Stimulated activated CD8-positive, alpha-beta memory T cell treated with anti-CD3 and anti-CD28 coated beads, Interleukin-12 subunit alpha, Interleukin-12 subunit beta, amount 100 ng/mL, for 24 hours (primary cell): ENCODE measurements around the gene PTPRN2.

Experiments used
- DNase-seq: peaks from one replicate; pipeline ENCODE4 v3.0.0-alpha.2; 2020; ENCODE audit errors: extremely low read depth

Gene PTPRN2

DNA sequence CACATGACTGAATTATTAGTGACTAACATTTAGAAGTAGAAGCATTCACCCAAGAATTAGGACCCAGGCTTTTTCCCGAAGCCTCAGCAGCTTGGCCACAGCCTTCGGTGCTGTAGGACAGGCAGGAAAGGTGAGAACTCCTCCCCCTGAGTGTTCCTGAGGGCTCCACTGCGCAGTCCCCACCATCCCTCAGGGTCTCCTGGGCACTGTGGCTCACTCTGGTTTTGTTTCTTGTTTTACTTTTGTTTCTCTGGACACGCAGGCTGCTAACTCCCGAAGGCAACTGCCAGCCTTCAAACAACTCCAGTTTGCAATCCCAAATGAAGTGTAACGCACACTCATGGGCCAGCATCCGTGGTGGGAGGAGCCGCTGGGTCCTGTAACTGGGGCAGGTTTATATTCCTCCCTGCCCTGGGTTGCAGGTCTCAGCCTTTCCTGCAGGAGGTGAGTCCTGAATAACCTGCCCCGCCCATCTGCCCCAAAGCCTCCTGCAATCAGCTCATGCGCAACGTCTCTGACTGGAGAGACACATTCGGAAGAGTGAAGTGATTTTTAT, 492.9 kb downstream of the PTPRN2 start:
- DNase-seq, result no peak

DNA sequence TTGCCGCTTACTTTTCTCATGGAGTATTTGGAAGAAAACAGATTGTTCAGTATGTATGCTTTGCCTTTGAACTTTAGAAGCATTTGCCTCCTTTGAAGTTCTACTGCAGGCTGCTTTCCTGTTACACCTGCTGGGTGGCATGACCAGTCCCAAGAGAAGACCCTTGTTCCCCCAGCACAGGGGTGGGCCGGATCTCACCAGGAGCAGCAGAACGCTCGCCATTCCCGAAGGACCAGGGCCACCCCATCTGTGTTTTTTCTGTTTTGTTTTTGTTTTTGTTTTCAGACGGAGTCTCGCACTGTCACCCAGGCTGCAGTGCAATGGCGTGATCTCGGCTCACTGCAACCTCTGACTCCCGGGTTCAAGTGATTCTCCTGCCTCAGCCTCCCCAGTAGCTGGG, 493.6 kb downstream of the PTPRN2 start:
- no peak for DNase-seq

DNA sequence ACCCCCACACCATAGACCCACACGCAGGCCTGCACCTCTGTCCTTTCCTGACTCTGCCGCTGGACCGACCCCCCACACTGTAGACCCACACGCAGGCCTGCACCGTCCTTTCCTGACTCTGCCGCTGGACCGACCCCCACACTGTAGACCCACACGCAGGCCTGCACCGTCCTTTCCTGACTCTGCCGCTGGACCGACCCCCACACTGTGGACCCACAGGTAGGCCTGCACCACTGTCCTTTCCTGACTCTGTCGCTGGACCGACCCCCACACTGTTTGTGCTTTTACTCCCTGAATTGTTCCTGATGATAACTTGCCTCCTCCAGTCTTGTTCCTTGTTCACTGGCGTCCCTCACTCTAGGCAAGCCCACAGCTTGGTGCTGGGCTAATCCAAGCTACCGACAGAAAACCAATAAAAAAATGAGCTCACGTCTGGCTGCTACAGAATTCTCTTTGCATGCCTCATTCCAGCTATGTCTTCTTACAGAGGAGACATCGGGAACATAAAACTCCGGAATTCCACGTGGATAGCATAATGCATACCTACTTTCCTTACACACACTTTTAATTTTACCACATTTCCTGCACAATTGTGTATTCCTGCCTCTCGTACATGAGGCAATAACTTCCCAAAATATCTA, 494.3 kb downstream of the PTPRN2 start:
- DNase-seq, result no peak

DNA sequence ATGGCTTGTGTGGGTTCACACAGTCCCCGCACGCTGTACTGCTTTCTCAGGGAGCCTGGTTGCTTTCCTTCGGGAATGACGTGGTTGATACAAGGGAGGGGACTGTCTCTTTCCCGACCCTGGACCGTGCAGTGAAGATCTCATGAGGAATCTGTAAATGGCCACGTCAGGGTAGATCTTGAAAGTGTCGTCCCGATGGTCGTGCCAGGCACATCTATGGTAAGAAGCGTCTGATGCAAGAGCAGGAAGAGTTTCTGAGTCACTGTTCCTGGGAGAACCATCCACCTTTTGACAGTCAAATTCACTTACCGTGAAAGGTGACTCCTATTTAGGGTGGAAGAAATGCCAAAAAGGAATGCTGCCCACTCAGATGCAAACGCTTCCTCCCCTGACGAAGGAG, 500.4 kb downstream of the PTPRN2 start:
- no peak for DNase-seq

DNA sequence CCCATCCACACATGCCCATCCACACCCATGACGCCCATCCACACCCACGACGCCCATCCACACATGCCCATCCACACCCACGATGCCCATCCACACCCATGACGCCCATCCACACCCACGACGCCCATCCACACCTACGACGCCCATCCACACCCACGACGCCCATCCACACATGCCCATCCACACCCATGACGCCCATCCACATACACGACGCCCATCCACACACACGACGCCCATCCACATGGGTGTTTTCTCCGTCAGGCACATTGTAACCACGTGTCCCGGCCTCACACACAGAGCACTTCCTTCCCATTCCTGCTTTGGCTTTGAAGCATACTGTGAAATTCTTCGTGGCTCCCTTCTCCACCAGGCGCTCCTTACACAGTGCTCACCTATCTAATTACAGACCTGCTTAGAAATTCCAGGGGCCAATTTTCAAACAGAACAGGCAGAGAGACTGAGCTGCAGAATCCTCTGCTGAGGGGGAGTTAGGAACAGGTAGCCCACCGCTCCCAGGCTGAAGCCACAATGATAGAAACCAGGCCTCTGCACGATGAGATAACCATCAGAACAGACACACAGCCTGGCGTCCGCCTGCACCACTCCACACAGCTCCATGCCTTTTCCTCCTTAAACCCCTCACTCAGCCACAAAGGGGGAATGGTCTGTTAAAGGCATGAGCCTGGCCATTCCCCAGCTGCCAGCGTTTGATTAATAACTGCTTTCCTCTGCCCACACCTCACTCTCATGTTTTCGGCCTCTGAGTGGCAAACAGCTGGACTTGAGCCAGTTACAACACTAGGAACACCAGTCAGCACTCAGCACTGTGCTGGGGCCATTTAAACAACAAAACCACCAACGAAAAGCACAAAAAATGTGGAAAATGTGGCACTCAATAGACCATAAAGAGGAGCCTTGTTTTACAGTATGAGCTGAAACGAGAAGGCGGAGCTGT, 501.6 kb downstream of the PTPRN2 start:
- DNase-seq, result no peak

DNA sequence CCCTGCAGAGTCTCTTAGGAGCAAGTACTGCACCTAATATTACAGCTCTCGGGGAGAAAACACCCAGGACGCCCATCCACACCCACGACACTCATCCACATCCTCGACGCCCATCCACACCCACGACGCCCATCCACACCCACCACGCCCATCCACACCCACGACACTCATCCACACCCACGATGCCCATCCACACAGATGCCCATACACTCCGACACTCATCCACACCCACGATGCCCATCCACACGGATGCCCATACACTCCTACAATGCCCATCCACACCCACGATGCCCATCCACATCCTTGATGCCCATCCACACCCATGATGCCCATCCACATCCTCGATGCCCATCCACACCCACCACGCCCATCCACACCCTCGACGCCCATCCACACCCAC, 503.1 kb downstream of the PTPRN2 start:
- no peak for DNase-seq

DNA sequence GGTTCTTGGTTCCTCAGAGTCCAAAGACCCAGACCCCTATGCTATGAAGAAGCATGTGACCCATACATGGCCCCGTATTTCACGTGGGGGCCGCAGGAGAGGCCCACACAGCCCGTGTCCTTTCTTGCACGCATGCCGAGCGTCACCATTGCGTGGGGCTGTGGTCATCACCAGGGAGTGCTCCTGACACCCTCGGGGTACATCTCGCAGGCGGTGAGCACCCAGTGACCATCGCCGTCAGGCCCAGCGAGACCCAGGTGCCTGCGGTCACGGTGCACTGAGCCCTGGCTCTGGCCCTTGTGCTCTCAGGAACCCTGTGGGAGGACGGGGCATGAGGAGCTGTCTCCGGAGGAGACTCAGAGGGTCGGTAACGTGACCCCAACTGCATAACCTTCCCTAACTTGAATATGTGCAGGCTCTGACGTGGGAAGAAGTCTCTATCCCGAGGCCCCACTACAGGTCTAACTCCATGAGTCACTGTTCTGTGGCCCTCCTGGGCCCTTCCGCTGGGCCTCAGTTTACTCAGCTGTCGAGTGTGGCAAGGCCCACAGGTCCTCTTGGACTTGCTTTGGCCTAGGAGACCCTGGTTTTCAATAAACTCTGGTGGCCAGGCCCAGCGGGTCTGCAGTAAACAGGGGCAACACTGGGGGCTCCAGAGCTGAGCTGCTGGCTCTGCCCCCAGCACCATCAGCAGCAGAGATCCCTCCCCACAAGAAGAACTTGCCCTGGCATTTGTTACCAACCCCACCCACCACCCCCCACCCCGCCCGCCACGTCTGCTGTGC, 503.9 kb downstream of the PTPRN2 start:
- no peak for DNase-seq

DNA sequence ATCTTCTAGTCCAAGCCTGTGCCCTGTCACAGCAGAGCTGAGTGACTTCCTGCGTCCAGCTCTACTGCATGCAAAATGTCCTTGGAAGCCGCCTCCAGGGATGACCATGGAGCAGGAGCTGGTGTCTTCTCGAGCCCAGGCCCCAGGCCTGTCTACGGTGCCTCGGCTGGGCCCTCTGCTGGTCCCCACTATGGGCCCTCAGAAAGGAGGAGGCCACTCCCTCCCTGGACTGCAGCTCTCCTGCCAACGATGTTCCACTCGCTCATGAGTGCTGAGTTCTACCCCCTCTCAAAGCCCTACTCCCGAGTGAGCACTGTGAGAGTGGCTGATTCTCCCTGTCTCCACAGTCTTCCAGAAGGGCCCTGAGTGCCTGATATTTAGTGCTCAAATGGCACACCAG, 504.9 kb downstream of the PTPRN2 start:
- no peak for DNase-seq

DNA sequence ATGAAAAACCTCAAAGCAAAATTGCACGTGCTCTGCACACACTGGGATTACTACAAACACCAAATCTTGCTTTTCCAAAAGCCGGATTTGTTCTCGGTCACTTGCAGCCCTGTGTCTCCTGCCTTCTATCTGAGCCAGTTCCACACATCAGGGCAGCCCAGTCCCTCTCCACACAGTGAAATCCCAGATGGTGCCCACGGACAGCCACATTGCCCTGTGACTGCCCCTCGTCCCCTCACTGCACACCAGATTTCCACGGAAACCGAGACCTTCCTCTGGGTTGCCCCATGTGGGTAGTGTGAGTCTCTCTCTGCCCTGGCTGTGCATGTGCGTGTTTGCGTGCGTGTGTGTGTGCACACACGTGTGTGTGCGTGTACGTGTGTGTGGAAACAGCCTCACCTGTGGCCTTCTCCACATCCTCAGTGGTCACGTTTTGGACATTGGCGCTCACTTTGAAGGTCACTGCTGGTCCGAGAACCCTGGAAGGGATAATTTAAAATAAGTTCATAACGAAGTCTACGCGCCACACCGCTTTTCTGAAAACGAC, 506.7 kb downstream of the PTPRN2 start:
- no peak for DNase-seq

DNA sequence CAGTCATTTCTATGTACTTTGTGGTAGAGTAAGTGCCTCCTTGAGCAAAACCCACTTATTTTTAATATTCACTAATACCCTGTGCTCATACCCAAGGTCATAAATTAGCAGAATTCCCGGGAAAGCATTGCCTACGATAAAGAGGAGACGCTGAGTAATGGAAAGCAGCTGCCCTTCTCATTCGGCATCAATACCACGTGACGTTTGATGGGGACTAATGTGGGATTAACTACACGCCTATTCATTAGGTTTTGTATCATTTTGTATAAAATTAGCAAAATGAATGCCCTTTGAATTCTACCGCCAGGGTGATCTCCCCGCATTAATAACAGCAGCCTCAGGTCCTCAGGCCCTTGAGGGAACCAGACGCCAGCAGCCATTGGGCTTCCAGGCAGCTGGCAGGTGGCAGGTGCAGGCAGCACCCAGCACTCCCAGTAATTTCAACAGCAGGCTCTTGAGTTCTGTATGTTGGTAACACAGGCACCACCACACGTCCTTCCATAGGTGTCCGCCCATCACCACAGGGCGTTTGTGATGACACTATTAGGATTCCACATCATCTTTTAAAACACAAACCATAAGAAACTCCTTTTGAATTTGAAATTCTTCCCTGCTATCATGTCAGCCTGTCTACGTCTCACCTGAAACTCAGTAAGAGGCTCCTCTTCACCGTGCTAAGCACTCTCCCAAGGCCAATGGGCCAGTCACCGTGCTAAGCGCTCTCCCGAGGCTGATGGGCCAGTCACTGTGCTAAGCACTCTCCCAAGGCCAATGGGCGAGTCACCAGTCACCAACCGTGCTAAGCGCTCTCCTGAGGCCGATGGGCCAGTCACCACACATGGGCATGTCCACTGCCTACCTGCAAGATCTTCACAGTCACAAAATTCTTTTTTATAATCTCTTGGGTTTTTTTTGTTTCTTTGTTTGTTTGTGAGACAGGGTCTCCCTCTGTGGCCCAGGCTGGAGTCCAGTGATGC, 509.4 kb downstream of the PTPRN2 start:
- no peak for DNase-seq

GRCh38 chr7:158077151-158077840, 510.3 kb downstream of the PTPRN2 start:
- no peak for DNase-seq

- DNase-seq, result no peak
These were observed 511.0 kb downstream of the PTPRN2 start for GRCh38 chr7:158076656-158077055.

DNA sequence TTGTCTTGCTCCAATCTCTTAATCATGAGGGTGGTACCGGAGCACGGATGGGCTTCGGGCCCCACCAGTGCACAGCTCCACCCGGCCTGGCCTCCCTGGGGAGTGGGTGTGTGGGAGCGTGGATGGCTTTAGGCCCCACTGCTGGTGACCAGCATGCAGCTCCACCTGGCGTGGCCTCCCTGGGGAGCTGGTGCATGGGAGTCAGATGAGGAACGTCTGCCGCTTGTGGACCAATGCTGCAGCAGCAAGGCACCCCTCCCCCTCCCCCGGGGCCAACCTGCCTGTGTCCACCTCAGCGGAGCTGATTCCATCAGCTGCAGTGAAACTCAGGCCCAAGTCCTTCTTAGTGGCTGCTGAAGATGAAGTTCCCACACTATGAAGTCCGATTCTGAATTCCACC, 511.4 kb downstream of the PTPRN2 start:
- DNase-seq, result no peak

GRCh38 chr7:158075633-158076001, 512.0 kb downstream of the PTPRN2 start:
- no peak for DNase-seq

DNA sequence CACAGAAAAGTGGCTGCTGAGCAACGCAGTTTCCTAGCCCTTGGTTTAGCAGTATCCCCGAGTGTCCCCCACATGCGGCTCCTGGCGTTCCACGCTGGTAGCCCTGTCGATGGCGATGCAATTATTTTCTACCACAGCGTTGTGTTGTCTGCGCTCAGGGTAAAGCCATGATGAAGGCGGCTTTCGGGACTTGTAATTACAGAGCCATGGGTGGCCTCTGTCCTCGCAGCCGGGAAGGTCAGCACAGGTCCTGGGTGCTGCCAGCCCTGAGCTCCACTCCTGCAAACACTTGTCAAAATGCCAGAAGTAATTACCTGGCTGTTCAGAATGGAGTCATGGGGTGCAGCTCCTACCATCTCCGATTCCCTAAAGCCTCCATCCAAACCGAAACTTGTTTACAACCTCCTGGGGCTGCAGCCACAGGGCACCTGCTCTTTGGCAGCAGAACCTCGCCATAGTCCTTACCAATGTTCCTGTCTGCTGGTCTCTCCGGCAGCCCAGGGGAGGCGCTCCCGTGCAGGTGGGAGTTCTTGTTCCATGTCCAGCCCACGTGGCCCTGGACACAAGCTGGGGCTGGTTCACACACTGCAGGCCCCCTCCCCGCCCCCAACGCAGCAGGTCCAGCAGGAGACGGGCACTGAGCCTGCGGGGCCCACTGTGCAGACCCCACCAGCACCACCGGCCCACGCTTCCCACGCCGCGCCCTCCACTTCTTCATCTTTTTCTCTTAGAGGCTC, 512.6 kb downstream of the PTPRN2 start:
- no peak for DNase-seq

DNA sequence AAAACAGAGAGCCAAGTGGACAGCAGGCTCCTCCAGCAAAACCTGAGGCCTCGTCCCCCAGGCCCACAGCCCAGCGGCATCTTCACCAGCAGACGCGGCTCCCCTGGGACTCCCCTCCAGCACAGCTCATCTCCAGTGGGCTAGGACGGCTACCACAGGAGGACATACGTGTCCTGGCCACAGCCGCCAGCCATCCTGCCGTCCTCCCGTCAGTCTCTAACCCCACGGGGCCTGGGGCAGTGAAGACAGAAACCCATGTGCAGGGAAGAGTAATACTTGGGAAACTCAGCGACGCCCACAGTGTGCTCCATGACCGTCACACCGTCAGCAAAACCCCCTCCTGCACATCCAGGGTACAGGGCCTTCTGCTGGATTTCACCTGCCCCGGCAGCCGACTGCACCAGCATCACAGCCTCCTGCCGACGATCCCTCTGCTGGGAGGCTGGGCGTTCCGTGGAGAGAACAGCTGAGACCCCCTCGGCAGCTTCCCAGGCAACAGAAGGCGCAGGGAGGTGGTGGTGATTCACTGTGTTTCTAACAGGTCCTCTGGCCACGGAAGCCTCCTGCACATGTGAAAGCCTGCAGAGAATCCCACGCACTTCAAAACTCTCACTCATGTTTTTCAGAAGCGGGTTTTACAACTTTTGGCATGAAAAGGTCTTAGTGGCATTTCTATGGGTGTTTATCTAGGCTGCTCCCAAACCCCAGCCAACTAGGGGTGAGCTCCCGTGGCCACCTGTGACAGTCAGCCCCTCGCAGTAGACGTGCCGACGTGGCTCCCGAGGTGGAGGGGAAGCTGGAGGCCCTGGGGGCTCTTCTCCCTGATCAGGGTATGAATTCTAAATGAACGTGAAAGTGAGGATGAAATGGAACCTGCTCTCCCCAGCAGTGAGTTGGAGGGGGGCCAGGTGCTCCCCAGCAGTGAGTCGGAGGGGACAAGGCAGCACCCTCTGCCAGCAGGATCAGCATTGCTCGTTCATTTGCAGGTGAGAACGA, 513.5 kb downstream of the PTPRN2 start:
- no peak for DNase-seq

DNA sequence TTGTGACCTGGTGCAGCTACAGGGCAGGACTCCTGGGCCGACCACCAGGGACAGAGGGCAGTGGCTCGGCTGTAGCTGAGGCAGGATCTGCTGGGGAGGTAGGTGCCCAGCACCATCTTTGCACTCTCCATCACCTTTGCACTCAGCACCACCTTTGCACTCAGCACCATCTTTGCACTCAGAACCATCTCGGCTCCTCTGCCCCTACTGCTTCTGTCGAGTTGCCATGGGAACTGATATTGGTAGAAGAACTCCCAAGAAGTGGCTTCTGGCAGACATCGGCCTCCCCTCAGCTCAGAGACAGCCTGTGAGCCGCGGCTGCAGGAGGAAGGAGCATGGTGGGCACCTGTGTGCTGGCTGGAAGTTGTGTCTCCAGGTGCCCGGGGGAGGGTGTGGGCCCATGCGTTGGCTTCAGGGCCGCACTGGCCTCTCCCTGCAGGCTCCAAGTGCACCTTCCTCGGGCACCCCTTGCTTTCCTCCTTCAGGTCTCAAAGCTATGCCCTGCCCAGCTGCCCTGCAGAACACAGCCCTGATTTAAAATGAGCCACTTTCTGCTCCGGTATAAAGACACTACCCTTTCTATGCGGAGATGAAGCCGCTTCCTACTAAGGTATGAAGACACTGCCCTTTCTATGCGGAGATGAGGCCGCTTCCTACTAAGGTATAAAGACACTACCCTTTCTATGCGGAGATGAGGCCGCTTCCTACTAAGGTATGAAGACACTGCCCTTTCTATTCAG, 514.5 kb downstream of the PTPRN2 start:
- DNase-seq, result no peak
